HG03558 (cell line): ENCODE data around the gene CEP89.
"Not testable (repeated sequence)": the region's sequence is repeated elsewhere in the genome, so short reads cannot be mapped to it uniquely, and the experiment has no call there.

Experiments
- ATAC-seq: cut with Tn5 transposase; IDR thresholded peaks from one replicate; pipeline ENCODE4 v1.9.1; 2021; ENCODE audit warnings: moderate number of reproducible peaks; ENCODE audit not compliant: unreplicated experiment; ENCODE audit errors: extremely low read depth

The CEP89 gene

GRCh38 chr19:32874605-32875004, 97.2 kb downstream of the CEP89 start:
- no peak for ATAC-seq

- no peak for ATAC-seq
Measured at GRCh38 chr19:32873247-32873959, 98.4 kb downstream of the CEP89 start.

- no peak for ATAC-seq
Measured at GRCh38 chr19:32872391-32872790, 99.4 kb downstream of the CEP89 start.

GRCh38 chr19:32870981-32871451, 100.7 kb downstream of the CEP89 start:
- no peak for ATAC-seq

- no peak for ATAC-seq
Measured at GRCh38 chr19:32869966-32870573, 101.7 kb downstream of the CEP89 start.

- ATAC-seq: no peak
Measured at GRCh38 chr19:32869369-32869965, 102.3 kb downstream of the CEP89 start, which contains the start of gene SLC7A9. Gene SLC7A9 (minus strand): TSS chr19:32869767. CDS start chr19:32868534, 1,233 bp downstream.

GRCh38 chr19:32868206-32868950, 103.4 kb downstream of the CEP89 start:
- no peak for ATAC-seq

- not testable (repeated sequence) for ATAC-seq
Measured at GRCh38 chr19:32867436-32867835, 104.3 kb downstream of the CEP89 start.

- ATAC-seq: no peak
Measured at GRCh38 chr19:32866564-32867265, 105.0 kb downstream of the CEP89 start.

- ATAC-seq: no peak
Measured at GRCh38 chr19:32866061-32866460, 105.7 kb downstream of the CEP89 start.

GRCh38 chr19:32865326-32865725, 106.4 kb downstream of the CEP89 start:
- ATAC-seq: no peak

GRCh38 chr19:32864318-32865007, 107.3 kb downstream of the CEP89 start:
- ATAC-seq: no peak

- ATAC-seq: no peak
Measured at GRCh38 chr19:32863841-32864240, 107.9 kb downstream of the CEP89 start.

- ATAC-seq: no peak
Measured at GRCh38 chr19:32863301-32863700, 108.5 kb downstream of the CEP89 start.

- ATAC-seq: no peak
Measured at GRCh38 chr19:32862741-32863140, 109.0 kb downstream of the CEP89 start.

- no peak for ATAC-seq
Measured at GRCh38 chr19:32862173-32862572, 109.6 kb downstream of the CEP89 start.

- ATAC-seq: no peak
Measured at GRCh38 chr19:32861596-32861995, 110.2 kb downstream of the CEP89 start.

GRCh38 chr19:32859591-32859990, 112.2 kb downstream of the CEP89 start:
- ATAC-seq: no peak

GRCh38 chr19:32858559-32858958, 113.2 kb downstream of the CEP89 start:
- ATAC-seq: no peak
